IMR-90 (cell line): Measurements from ENCODE around the gene PPP1R14C.

Experiments
- CEBPB ChIP-seq: IDR thresholded peaks from 2 replicates; pipeline ENCODE4 v1.6.1; 2012; ENCODE audit warnings: low read depth, low read length, improper control_type of control experiment
- CTCF ChIP-seq: conservative IDR thresholded peaks from 2 replicates; pipeline ENCODE4 v1.5.1; 2012; ENCODE audit warnings: mild to moderate bottlenecking, low read depth, low read length, improper control_type of control experiment
- FOS ChIP-seq: fragments of 150-350 bp; IDR thresholded peaks from 2 replicates; pipeline ENCODE4 v1.6.1; 2016; ENCODE audit warnings: low read depth, low read length
- MAZ ChIP-seq: IDR thresholded peaks from 2 replicates; pipeline ENCODE4 v1.6.1; 2012; ENCODE audit warnings: low read depth, mild to moderate bottlenecking, low read length, improper control_type of control experiment, moderate library complexity, borderline replicate concordance
- NFE2L2 ChIP-seq: fragments of 150-350 bp; IDR thresholded peaks from 2 replicates; pipeline ENCODE4 v1.6.1; 2016; ENCODE audit warnings: low read depth, mild to moderate bottlenecking, low read length
- POLR2A ChIP-seq: IDR thresholded peaks from 2 replicates; pipeline ENCODE4 v1.6.1; 2012; ENCODE audit warnings: mild to moderate bottlenecking, low read depth, low read length
- RAD21 ChIP-seq: IDR thresholded peaks from 2 replicates; pipeline ENCODE4 v1.6.1; 2012; ENCODE audit warnings: low read length, improper control_type of control experiment
- RFX5 ChIP-seq: IDR thresholded peaks from 2 replicates; pipeline ENCODE4 v1.8.0; 2012; ENCODE audit warnings: low read depth, mild to moderate bottlenecking, low read length, moderate library complexity
- TF ChIP-seq, protein P1 (sequence below): fragments of 150-350 bp; IDR thresholded peaks from 2 replicates; pipeline ENCODE4 v1.6.1; 2017; ENCODE audit warnings: mild to moderate bottlenecking, antibody characterized with exemption, low read length, low read depth

- TF ChIP-seq CTCF (no peak), POLR2A (no peak), RFX5 (no peak), RAD21 (no peak), MAZ (no peak), CEBPB (no peak), FOS (no peak), NFE2L2 (no peak)
- TF ChIP-seq, protein P1, sequence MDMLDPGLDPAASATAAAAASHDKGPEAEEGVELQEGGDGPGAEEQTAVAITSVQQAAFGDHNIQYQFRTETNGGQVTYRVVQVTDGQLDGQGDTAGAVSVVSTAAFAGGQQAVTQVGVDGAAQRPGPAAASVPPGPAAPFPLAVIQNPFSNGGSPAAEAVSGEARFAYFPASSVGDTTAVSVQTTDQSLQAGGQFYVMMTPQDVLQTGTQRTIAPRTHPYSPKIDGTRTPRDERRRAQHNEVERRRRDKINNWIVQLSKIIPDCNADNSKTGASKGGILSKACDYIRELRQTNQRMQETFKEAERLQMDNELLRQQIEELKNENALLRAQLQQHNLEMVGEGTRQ = no peak
Observed at GRCh38 chr6:150258381-150258780, 115.5 kb downstream of the PPP1R14C start.
